D341Med (cell line): ENCODE data around the gene C1QTNF12.

Experiments used
- DNase-seq: peaks from one replicate; pipeline ENCODE4 v3.0.0; 2012; ENCODE audit warnings: low spot score

Gene C1QTNF12, protein sequence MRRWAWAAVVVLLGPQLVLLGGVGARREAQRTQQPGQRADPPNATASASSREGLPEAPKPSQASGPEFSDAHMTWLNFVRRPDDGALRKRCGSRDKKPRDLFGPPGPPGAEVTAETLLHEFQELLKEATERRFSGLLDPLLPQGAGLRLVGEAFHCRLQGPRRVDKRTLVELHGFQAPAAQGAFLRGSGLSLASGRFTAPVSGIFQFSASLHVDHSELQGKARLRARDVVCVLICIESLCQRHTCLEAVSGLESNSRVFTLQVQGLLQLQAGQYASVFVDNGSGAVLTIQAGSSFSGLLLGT

GRCh38 chr1:1246577-1247340, at the start of gene C1QTNF12:
TSS of gene C1QTNF12 (minus strand) at chr1:1246722. CDS start at chr1:1246690, 32 bp downstream.
- DNase-seq = no peak

DNA sequence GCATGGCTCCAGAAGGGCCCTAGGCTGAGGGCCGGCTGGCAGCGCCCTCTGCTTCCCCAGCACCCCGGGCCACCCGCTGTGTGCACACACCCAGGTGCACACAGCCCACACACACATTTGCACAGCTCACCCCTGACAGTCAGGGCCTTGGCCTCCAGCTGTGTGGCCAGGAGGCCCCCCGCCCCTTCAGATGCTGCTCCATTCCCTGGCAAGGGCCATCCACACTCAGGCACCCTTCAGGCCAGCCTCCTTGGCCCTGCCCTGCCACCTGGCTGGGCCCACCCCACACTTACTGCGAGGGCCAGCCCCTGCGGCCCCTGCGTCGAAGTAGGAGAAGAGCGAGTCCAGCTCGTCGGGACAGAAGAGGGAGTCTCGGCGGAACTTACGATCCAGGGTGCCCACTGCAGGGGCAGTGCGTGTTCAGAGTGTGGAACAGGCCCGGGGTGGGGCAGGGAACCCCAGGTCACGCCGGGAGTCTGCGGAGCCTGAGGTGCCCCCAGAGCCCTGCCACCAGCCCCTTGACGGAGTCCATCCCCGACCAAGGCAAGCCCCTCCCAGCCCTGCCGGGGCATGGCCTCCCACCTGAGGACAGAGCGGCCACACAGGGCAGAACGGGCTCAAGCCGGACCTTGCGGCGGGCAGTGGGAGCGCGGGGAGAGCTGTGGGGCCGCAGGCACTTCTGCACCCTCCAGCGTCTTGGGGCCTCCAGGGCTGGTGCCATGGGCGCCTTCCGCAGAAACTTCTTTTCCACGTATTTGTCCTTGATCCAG, 48.8 kb upstream of the C1QTNF12 start:
- no peak for DNase-seq

DNA sequence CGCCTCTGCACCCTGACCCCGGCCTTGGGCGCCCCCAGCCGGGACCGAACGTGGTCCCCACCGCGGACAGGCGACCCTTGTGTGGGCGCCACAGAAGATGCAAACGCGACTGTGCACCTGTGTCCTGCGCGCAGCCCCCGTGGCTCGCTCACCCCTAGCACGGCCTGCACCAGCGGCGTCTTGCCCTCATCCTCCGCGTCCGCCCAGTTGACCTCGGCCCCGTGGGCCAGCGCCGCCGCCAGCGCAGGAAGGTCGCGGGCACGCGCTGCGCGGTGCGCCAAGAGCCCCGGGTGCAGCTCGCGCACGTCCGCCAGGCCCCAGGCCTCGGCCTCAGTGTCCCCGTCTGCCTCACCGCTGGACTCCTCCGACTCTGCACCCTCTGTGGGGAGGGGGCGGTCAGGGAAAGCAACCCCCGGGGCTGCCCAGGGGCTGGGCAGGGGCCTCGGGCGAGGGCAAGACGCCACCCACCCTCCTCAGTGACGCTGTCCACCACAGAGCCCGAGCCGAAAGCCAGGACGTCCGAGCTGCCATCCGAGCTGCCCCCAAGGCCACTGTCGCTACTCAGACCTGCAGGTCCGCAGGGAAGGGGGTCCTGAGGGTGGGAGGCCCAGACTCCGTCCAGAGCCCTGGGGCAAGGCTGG, 47.8 kb upstream of the C1QTNF12 start:
- DNase-seq = no peak

DNA sequence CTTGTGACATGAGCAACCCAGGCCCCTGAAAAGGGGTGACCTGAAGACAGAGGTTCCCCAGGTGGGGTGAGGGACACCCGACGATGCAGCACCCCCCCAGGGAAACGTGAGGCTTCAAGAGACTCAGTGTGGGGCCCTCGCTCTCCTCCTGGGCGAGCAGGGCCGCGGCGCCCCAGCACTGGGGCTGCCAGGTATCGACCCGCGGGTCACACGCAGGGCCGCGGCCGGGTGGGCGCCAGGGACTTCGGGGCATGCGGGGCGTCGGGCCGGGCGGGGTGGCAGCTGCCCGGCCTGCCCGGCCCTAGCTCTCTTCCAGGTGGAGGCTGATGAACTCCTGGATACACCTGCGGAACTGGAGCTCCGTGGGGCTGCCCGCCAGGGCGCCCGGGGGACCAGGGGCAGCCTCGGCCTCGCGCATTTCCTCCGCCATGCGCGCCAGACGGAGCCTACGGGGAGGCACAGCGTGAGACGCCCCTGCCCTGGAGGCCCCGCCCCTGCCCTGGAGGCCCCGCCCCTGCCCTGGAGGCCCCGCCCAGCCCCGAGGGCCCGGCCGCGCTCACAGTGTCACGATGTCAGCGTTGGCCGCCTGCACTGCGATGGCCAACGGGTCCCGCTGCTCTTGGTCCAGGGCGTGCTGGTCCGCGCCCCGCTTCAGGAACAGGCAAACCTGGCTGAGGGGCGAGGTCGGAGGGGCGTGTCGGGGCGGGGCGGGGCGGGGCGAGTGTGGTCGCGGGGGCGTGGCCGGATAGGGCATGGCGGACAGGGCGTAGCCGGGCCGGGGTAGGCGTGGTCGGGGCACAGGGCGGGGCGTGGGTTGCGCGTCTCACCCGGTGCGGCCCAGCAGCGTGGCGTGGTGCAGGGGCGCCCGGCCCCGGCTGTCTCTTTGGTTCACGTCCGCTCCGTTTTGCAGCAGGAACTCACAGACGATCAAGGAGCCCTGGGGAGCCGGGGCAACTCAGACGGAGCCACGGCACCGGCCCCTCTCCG, 47.0 kb upstream of the C1QTNF12 start:
- DNase-seq = no peak

GRCh38 chr1:1292851-1293250, 46.3 kb upstream of the C1QTNF12 start:
- no peak for DNase-seq

GRCh38 chr1:1292442-1292779, 45.9 kb upstream of the C1QTNF12 start:
- DNase-seq = no peak

DNA sequence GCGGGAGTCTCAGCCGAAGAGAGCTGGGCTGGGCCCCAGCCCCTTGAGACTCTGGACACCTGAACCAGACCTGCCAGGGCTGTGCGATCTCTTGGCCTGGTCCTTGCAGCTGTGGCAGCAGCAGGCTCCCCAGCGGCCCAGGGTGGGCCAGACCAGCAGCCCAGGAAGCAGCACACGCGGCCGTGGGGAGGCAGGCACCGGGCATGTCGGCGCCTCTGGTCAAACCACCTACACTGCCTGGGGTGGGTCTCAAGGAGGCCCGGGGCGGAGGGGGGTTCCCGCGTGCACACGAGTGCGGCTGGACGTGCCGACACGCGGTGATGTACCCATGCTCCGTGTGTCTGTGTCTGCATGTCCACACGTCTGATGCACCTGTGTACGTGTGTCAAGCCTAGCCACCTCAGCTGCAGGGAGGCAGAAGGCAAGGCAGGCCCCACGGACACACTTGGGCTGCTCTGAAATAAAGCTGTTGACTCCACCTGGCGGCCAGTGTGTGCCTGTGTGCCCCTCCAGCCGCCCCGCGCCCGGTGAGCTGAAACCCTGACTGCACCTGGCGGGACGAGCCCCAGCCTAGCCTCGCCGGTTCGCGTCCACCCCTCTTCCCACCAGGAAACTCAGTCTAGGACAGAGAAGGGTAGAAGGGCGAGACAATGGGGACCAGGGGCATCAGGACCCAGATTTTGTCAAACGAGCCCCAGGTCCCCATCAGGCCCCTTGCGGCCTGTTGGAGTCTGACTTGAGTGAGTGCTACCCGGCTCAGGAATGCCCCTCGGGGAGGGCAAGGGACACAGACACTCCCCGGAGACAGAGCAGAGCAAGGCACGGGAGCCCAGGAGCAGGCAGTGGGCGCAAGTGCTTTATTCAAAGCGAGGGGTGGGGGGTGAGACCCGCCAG, 45.3 kb upstream of the C1QTNF12 start:
- peak; percentile 83 for DNase-seq

DNA sequence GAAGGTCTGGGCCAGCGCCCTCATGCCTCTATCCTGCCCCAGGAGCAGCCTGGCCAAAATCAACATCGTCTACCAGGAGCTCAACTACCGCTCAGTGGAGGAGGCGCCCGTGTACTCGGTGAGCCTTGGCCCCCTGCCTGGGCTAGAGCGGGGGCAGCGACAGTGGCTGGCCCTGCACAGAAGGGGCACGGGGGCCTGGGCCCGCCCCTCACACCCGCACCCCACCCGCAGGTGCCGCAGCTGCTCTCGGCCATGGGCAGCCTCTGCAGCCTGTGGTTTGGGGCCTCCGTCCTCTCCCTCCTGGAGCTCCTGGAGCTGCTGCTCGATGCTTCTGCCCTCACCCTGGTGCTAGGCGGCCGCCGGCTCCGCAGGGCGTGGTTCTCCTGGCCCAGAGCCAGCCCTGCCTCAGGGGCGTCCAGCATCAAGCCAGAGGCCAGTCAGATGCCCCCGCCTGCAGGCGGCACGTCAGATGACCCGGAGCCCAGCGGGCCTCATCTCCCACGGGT, 44.6 kb upstream of the C1QTNF12 start:
- no peak for DNase-seq

DNA sequence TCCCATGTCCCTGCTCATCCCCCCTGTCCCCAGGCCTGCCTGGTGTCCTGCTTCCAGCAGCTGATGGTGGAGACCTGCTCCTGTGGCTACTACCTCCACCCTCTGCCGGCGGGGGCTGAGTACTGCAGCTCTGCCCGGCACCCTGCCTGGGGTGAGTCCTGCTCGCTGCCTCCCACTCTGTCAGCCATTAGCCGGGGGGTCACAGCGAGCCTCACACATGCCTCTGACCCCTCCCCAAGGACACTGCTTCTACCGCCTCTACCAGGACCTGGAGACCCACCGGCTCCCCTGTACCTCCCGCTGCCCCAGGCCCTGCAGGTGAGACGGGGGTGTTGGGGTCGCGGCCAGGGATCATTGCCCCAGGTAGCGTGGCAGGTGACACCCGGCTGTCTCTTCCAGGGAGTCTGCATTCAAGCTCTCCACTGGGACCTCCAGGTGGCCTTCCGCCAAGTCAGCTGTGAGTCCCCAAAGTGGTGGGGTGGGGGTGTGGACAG, 43.8 kb upstream of the C1QTNF12 start:
- DNase-seq = peak; percentile 86

DNA sequence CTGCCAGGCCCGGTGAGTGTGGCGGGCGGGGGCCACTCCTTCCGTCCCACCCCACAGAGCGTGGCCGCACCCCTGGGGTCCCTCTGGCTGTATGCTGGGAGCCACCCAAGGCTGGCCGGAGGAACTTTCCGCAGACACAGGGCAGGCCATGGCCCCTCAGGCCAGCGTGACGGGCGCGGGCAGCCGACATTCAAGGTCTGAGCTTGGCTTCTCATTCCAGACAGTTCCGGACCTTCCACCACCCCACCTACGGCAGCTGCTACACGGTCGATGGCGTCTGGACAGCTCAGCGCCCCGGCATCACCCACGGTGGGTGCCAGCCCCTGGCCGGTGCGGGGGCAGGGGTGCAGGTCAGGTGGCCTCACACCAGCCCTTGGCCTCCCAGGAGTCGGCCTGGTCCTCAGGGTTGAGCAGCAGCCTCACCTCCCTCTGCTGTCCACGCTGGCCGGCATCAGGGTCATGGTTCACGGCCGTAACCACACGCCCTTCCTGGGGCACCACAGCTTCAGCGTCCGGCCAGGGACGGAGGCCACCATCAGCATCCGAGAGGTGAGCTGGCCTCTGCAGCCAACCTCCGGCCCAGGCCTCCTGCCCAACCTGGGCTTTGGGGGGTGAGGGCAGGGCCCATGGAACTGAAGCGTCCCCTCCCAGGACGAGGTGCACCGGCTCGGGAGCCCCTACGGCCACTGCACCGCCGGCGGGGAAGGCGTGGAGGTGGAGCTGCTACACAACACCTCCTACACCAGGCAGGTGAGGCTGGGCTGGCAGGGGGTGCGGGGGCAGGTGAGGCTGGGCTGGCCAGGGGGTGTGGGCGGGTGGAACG, 41.0 kb upstream of the C1QTNF12 start:
- DNase-seq = no peak

DNA sequence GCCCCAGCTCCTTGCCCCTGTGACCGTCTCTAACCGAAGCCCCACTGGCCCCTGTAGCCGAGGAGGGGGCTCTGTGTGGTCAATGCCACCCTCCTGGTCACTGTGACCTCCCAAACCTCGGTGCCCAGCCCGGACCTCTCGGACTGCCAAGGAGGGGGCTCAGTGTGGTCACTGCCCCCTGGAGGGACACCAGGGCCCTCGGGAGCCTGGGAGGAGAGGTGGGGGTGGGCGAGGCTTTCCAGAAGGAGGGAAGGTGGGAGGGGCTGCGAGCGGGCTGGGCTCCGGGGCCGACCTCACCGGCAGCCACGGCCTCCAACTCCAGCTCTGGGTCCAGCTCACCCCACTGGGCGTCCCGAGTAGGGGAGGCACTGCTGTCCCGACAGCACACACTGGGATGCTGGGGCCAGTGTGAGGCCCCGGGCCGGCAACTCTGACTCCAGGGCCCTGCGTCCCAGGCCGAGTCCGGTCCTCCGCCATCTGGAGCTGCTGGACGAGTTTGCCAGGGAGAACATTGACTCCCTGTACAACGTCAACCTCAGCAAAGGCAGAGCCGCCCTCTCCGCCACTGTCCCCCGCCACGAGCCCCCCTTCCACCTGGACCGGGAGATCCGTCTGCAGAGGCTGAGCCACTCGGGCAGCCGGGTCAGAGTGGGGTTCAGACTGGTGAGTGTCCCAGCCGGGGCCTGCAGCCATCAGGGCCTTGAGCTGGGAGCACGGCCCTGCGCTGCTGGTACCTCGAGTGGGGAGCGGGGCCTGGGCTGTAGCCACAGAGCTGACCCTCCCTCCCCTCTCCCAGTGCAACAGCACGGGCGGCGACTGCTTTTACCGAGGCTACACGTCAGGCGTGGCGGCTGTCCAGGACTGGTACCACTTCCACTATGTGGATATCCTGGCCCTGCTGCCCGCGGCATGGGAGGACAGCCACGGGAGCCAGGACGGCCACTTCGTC, 40.1 kb upstream of the C1QTNF12 start:
- DNase-seq = no peak

GRCh38 chr1:1285611-1286311, 39.2 kb upstream of the C1QTNF12 start:
- DNase-seq = no peak

GRCh38 chr1:1285102-1285571, 38.6 kb upstream of the C1QTNF12 start:
- DNase-seq = no peak

DNA sequence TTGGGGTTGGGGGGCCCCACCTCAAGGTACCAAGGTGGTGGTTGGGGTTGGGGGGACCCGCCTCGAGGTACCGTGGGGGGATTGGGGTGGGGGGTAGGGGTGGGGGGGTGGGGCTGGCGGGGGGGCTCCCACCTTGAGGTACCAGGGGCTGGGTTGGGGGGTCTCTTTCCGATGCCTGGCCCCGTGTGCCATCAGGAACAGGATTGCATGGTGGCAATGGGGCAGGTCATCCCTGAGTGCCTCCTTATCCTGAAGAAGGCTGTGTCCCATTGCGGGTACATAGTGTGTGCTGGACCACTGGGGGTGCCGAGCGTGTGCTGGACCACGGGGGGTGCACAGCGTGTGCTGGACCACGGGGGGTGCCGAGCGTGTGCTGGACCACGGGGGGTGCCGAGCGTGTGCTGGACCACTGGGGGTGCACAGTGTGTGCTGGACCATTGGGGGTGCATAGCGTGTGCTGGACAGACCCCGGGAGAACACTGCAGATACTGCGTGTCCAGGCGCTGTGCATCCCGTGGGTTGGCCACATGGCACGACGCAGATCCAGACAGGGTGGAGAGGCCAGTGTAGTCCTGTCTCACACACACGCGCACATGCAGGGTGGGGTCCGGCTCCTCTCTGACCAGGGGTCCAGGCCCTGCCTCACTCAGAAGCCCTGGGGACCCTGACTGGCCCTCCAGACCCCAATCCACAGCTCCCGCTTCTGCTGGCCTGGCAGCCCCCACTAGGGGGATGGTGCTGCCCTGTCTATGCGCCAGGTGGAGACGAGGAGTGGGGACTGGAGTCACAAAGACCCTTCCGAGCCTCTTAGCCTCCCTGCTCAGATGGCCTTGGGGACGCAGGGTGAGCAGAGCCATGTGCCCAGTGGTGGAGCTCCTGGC, 37.9 kb upstream of the C1QTNF12 start:
- DNase-seq = no peak

DNA sequence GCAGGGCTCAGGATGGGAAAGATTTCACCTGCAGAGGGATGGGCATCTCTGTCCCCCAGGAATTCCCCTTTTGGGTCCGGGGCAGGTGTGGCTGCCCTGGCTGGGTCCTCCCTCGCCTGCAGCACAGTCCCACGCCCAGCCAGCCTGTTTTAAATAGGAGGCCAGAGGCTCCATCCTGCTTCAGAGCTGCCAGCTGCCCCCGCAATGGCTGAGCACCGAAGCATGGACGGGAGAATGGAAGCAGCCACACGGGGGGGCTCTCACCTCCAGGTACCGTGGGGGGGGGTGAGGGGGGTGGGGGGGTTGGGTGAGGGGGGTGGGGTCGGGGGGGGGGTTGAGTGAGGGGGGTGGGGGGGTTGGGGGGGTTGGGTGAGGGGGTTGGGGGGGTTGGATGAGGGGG, 37.3 kb upstream of the C1QTNF12 start:
- peak; percentile 68 for DNase-seq

- no peak for DNase-seq
Measured at GRCh38 chr1:1282998-1283397, 36.5 kb upstream of the C1QTNF12 start.
